HepG2 (cell line): ENCODE results near the gene CKM. TPM values are rescaled to one million over a fixed set of nuclear protein-coding genes. Genes with fewer than 3 reads are reported as not detected.

Source experiments
- ATAC-seq: fragments of 200-7000 bp; cut with Tn5 transposase; 3 replicates; pipeline ENCODE4 v1.9.1; 2020; ENCODE audit warnings: mild to moderate bottlenecking, moderate library complexity
- BruUV-seq: library from RNA; stranded (reverse); fragments of 400-500 nt; replicated peaks from 2 replicates; lab custom pipeline; 2021; lab: Mats Ljungman, UMichigan
- CTCF ChIA-PET: fragments of 300-600 bp; formaldehyde crosslinking; extraction: SDS; loops from one replicate; lab custom pipeline; 2021; ENCODE audit warnings: low total read pairs, inconsistent platforms, low intra/inter-chr PET ratio; lab: Yijun Ruan, JAX
- POLR2A ChIA-PET: fragments of 350-600 bp; sonication (Branson Sonifier 250); formaldehyde crosslinking; loops from one replicate; lab custom pipeline; 2020; ENCODE audit warnings: antibody characterized with exemption, inconsistent platforms; lab: Yijun Ruan, JAX
- DNase-seq: peaks from one replicate; pipeline ENCODE4 v3.0.0-alpha.2; 2015; ENCODE audit warnings: low spot score
- FAIRE-seq: peaks from 3 replicates; lab custom pipeline; 2011; peaks lifted over from hg19 to GRCh38; lab: Jason Lieb, UNC
- H2AFZ ChIP-seq: one replicate; pipeline ENCODE4 v1.6.1; 2011; ENCODE audit warnings: low read length, inconsistent platforms
- H3K27ac ChIP-seq: fragments of 300-600 bp; 3 replicates; pipeline ENCODE4 v1.8.0; 2011; ENCODE audit warnings: mixed run types, mild to moderate bottlenecking, mixed read lengths, low read length, inconsistent platforms; ENCODE audit not compliant: insufficient read depth; ENCODE audit errors: extremely low read length
- H3K27me3 ChIP-seq, 2 experiments: fragments of 200-600 bp in 1 of 2; 2 replicates in 1 of 2; 3 replicates in 1 of 2; pipeline versions ENCODE4 v1.6.0 to v1.8.0; 2011; ENCODE audit warnings: low read length in 2 of 2, mild to moderate bottlenecking in 2 of 2, moderate library complexity in 2 of 2, inconsistent platforms in 1 of 2; ENCODE audit not compliant: insufficient read depth in 2 of 2, control insufficient read depth in 1 of 2
- H3K36me3 ChIP-seq, 2 experiments: fragments of 200-600 bp in 1 of 2; replicated peaks in 1 of 2; 2 replicates in 1 of 2; 3 replicates in 1 of 2; pipeline versions ENCODE4 v1.5.1 to v1.8.0; 2011; ENCODE audit warnings: low read length in 2 of 2, inconsistent platforms in 1 of 2; ENCODE audit not compliant: insufficient read depth in 2 of 2, control insufficient read depth in 1 of 2
- H3K4me1 ChIP-seq: 2 replicates; pipeline ENCODE4 v1.5.1; 2012; ENCODE audit warnings: low read length, inconsistent platforms; ENCODE audit not compliant: insufficient read depth
- H3K4me2 ChIP-seq: 2 replicates; pipeline ENCODE4 v1.6.0; 2011; ENCODE audit warnings: low read depth, low read length, inconsistent platforms
- H3K4me3 ChIP-seq, 3 experiments: fragments of 200-600 bp in 1 of 3; sonication (generic), shearing (Covaris generic) in 1 of 3; replicated peaks in 1 of 3; 2 replicates each; pipeline ENCODE4 v1.5.1; 2011 to 2016; ENCODE audit warnings: low read length in 3 of 3, inconsistent platforms in 2 of 3, low read depth in 2 of 3, mild to moderate bottlenecking in 2 of 3, control low read depth in 1 of 3, mixed read lengths in 1 of 3; ENCODE audit not compliant: insufficient read depth in 1 of 3
- H3K79me2 ChIP-seq: one replicate; pipeline ENCODE4 v1.6.1; 2011; ENCODE audit warnings: low read length, inconsistent platforms; ENCODE audit not compliant: insufficient read depth
- H3K9ac ChIP-seq: 2 replicates; pipeline ENCODE4 v1.6.0; 2011; ENCODE audit warnings: mild to moderate bottlenecking, low read depth, low read length, inconsistent platforms; ENCODE audit not compliant: insufficient read depth
- H3K9me3 ChIP-seq: 2 replicates; pipeline ENCODE4 v1.5.1; 2012; ENCODE audit warnings: mild to moderate bottlenecking, low read length
- H4K20me1 ChIP-seq: 2 replicates; pipeline ENCODE4 v1.6.0; 2011; ENCODE audit warnings: inconsistent platforms, mild to moderate bottlenecking, low read length, moderate library complexity; ENCODE audit not compliant: insufficient read depth
- ARID5B ChIP-seq: IDR thresholded peaks from 2 replicates; pipeline ENCODE4 v1.4.0; 2020; ENCODE audit warnings: mild to moderate bottlenecking, missing genetic modification reagents
- E2F5 ChIP-seq: sonication (generic); formaldehyde crosslinking; conservative IDR thresholded peaks from 2 replicates; pipeline ENCODE4 v1.4.0; 2020; ENCODE audit warnings: missing genetic modification reagents
- ETS1 ChIP-seq: sonication (generic); formaldehyde crosslinking; IDR thresholded peaks from 2 replicates; pipeline ENCODE4 v1.4.0; 2020; ENCODE audit warnings: missing genetic modification reagents
- FLYWCH1 ChIP-seq: sonication (generic); formaldehyde crosslinking; IDR thresholded peaks from 2 replicates; pipeline ENCODE4 v1.8.1; 2023; ENCODE audit warnings: mild to moderate bottlenecking, missing genetic modification reagents
- GMEB1 ChIP-seq: sonication (generic); formaldehyde crosslinking; IDR thresholded peaks from 2 replicates; pipeline ENCODE4 v1.5.1; 2020; ENCODE audit warnings: missing genetic modification reagents, mild to moderate bottlenecking, borderline replicate concordance
- HNF1B ChIP-seq: sonication (generic); formaldehyde crosslinking; IDR thresholded peaks from 2 replicates; pipeline ENCODE4 v1.5.1; 2020; ENCODE audit warnings: mild to moderate bottlenecking, moderate library complexity, missing genetic modification reagents
- NFKB2 ChIP-seq: sonication (generic); formaldehyde crosslinking; IDR thresholded peaks from 2 replicates; pipeline ENCODE4 v1.4.0; 2020; ENCODE audit warnings: missing genetic modification reagents, borderline replicate concordance
- ZNF30 ChIP-seq: sonication (generic); formaldehyde crosslinking; IDR thresholded peaks from 2 replicates; pipeline ENCODE4 v1.5.0; 2020; ENCODE audit warnings: mild to moderate bottlenecking, missing genetic modification reagents
- ZNF703 ChIP-seq: sonication (generic); formaldehyde crosslinking; IDR thresholded peaks from 2 replicates; pipeline ENCODE4 v1.5.1; 2020; ENCODE audit warnings: missing genetic modification reagents, mild to moderate bottlenecking, moderate library complexity, borderline replicate concordance
- ZNF770 ChIP-seq: sonication (generic); formaldehyde crosslinking; IDR thresholded peaks from 2 replicates; pipeline ENCODE4 v1.5.0; 2020; ENCODE audit warnings: mild to moderate bottlenecking, missing genetic modification reagents
- ZNF773 ChIP-seq: sonication (generic); formaldehyde crosslinking; IDR thresholded peaks from 2 replicates; pipeline ENCODE4 v1.4.0; 2020; ENCODE audit warnings: missing genetic modification reagents, borderline replicate concordance
- ZNF83 ChIP-seq: sonication (generic); formaldehyde crosslinking; IDR thresholded peaks from 2 replicates; pipeline ENCODE4 v1.4.0; 2020; ENCODE audit warnings: missing genetic modification reagents, mild to moderate bottlenecking, borderline replicate concordance
- WGBS: methylation state at CpG from one replicate; pipeline ENCODE4 v1.1.6; 2017; ENCODE audit warnings: low lambda C conversion rate; 5-methylcytosine and 5-hydroxymethylcytosine counted together
- in situ Hi-C: cut with HindIII; loops from 2 replicates; pipeline ENCODE4 v1.10.0; 2017; ENCODE audit warnings: low pct_unique_long_range_greater_than_20kb; ENCODE audit not compliant: extremely low pct_ligation_motif_present
- intact Hi-C: fragments of 100-400 bp; cut with micrococcal nuclease; formaldehyde crosslinking; loops from one replicate; pipeline ENCODE4 v1.10.0; 2022; ENCODE audit not compliant: unreplicated experiment
- polyA plus RNA-seq, 8 experiments: library from polyadenylated mRNA; depleted of rRNA in 3 of 8; stranded (reverse) in 7 of 8; unstranded in 1 of 8; fragments of >200 nt; fragmentation: Illumina TruSeq in 4 of 8; extraction: Trizol in 4 of 8; gene quantifications; 2 replicates each; pipeline versions ENCODE4 v1.2.1 to v1.2.3, GENCODE V29; 2011 to 2016; ENCODE audit warnings: low read depth in 4 of 8, missing spikeins in 1 of 8, mixed read lengths in 1 of 8; ENCODE audit not compliant: insufficient read depth in 1 of 8
- total RNA-seq, 5 experiments: library from RNA; depleted of rRNA; stranded (reverse); fragments of >200 nt; fragmentation: Illumina TruSeq; extraction: Trizol; gene quantifications; 2 replicates each; pipeline ENCODE4 v1.2.3, GENCODE V29; 2016; ENCODE audit warnings: low read depth in 1 of 5

Gene CKM
- total and polyA plus RNA-seq, 2 of the 13 experiments (the other 11 are each of a cell fraction or from before 2014, with no cell fraction given): 0.54 to 0.80 TPM

GRCh38 chr19:45315304-45315703 is 7.4 kb downstream of the CKM start:
- no peak for FAIRE-seq
- Histone ChIP-seq H3K4me2 (no peak overlapping the region; the same call in 1 of the 2 replicates), H3K9me3 (no peaks in the 10 kb centered on the region), H4K20me1 (no peaks in the 10 kb centered on the region), H3K27me3 (peaks cover 7 to 49% of the 10 kb centered on the region in 2 experiments; a peak in 4 of 5 replicates), H3K36me3 (no peaks in the 10 kb centered on the region), H3K4me3 (no peak overlapping the region), H3K27ac (no peak overlapping the region), H3K9ac (no peak overlapping the region), H3K4me1 (peaks cover 10% of the 10 kb centered on the region), H2AFZ (no peak overlapping the region), H3K79me2 (no peaks in the 10 kb centered on the region)
- CTCF ChIA-PET: no interaction called here
- intact Hi-C loops (no loop called here), in situ Hi-C loops (no loop called here)
- ATAC-seq: no peak
- no TSS peak for BruUV-seq
- POLR2A ChIA-PET: interaction anchor here (0.6 kb wide), 1 partner anchor 1512 kb away, joined by 3 read pairs; no protein-coding TSS in a partner anchor
- no peak for DNase-seq
- WGBS: 33% methylated on average over 12 of the region's 21 CpGs
- TF ChIP-seq FLYWCH1 (CRISPR knock-in tag) (no peak), ZNF773 (CRISPR knock-in tag) (no peak), HNF1B (CRISPR knock-in tag) (no peak), ZNF770 (CRISPR knock-in tag) (no peak), ZNF703 (no peak), E2F5 (CRISPR knock-in tag) (no peak), GMEB1 (CRISPR knock-in tag) (no peak), ARID5B (CRISPR knock-in tag) (no peak), ZNF30 (no peak), ZNF83 (CRISPR knock-in tag) (no peak), ETS1 (CRISPR knock-in tag) (no peak), NFKB2 (CRISPR knock-in tag) (no peak)
